IMR-90 (cell line): Measurements from ENCODE around the gene GRAMD1C. TPM values are rescaled to one million over a fixed set of nuclear protein-coding genes. Genes with fewer than 3 reads are reported as not detected.

Experiments
- ATAC-seq: fragments of 200-7000 bp; cut with Tn5 transposase; 2 replicates; pipeline ENCODE4 v1.9.1; 2020; ENCODE audit warnings: low read depth, mild to moderate bottlenecking, moderate library complexity
- BruUV-seq: library from RNA; stranded (reverse); fragments of 400-500 nt; replicated peaks from 2 replicates; lab custom pipeline; 2021; lab: Mats Ljungman, UMichigan
- CTCF ChIA-PET: fragments of 300-600 bp; formaldehyde crosslinking; extraction: SDS; loops from one replicate; lab custom pipeline; 2021; ENCODE audit warnings: antibody characterized with exemption; lab: Yijun Ruan, JAX
- POLR2A ChIA-PET: fragments of 300-600 bp; sonication (Branson Sonifier 250); formaldehyde crosslinking; loops from one replicate; lab custom pipeline; 2022; ENCODE audit warnings: antibody characterized with exemption; ENCODE audit not compliant: unreplicated experiment; lab: Charles Lee
- DNase-seq: peaks from one replicate; pipeline ENCODE4 v3.0.0; 2013
- H2AFZ ChIP-seq: replicated peaks from 2 replicates; pipeline ENCODE3; 2013; ENCODE audit warnings: low read length, mild to moderate bottlenecking; ENCODE audit not compliant: poor library complexity
- H2AK5ac ChIP-seq: 2 replicates; pipeline ENCODE4 v1.6.1; 2013; ENCODE audit warnings: low read depth, low read length, inconsistent platforms
- H2AK9ac ChIP-seq: replicated peaks from 2 replicates; pipeline ENCODE3; 2013; ENCODE audit warnings: mild to moderate bottlenecking, low read depth, low read length, moderate library complexity; ENCODE audit not compliant: poor library complexity
- H2BK120ac ChIP-seq: 2 replicates; pipeline ENCODE4 v1.6.1; 2013; ENCODE audit warnings: low read depth, low read length, inconsistent platforms
- H2BK15ac ChIP-seq: 3 replicates; pipeline ENCODE4 v1.6.1; 2013; ENCODE audit warnings: low read depth, low read length, inconsistent platforms
- H2BK20ac ChIP-seq: 2 replicates; pipeline ENCODE4 v1.6.1; 2013; ENCODE audit warnings: low read depth, mild to moderate bottlenecking, inconsistent platforms, low read length, moderate library complexity
- H2BK5ac ChIP-seq: 2 replicates; pipeline ENCODE4 v1.6.1; 2013; ENCODE audit warnings: mild to moderate bottlenecking, low read depth, low read length, inconsistent platforms; ENCODE audit not compliant: poor library complexity, severe bottlenecking
- H3K14ac ChIP-seq: replicated peaks from 2 replicates; pipeline ENCODE4 v1.6.1; 2013; ENCODE audit warnings: low read depth, low read length, inconsistent platforms
- H3K18ac ChIP-seq: 2 replicates; pipeline ENCODE4 v1.6.1; 2013; ENCODE audit warnings: low read depth, low read length, control low read depth
- H3K23ac ChIP-seq: 2 replicates; pipeline ENCODE4 v1.6.1; 2013; ENCODE audit warnings: low read depth, low read length, inconsistent platforms
- H3K27ac ChIP-seq: 2 replicates; pipeline ENCODE4 v1.5.1; 2013; ENCODE audit warnings: mild to moderate bottlenecking, control low read depth, low read length; ENCODE audit not compliant: insufficient read depth
- H3K27me3 ChIP-seq: 2 replicates; pipeline ENCODE4 v1.6.1; 2013; ENCODE audit warnings: low read length; ENCODE audit not compliant: control insufficient read depth, insufficient read depth
- H3K36me3 ChIP-seq: 2 replicates; pipeline ENCODE4 v1.6.1; 2013; ENCODE audit warnings: low read length, mixed read lengths; ENCODE audit not compliant: control insufficient read depth, insufficient read depth
- H3K4ac ChIP-seq: 2 replicates; pipeline ENCODE4 v1.6.1; 2013; ENCODE audit warnings: low read depth, low read length, inconsistent platforms
- H3K4me1 ChIP-seq: 2 replicates; pipeline ENCODE4 v1.6.1; 2013; ENCODE audit warnings: low read length, mixed read lengths; ENCODE audit not compliant: control insufficient read depth, insufficient read depth
- H3K4me2 ChIP-seq: 2 replicates; pipeline ENCODE4 v1.6.1; 2013; ENCODE audit warnings: low read depth, mild to moderate bottlenecking, control low read depth, low read length, moderate library complexity
- H3K4me3 ChIP-seq: 2 replicates; pipeline ENCODE4 v1.5.1; 2013; ENCODE audit warnings: low read depth, mild to moderate bottlenecking, control low read depth, low read length, moderate library complexity; ENCODE audit not compliant: insufficient read depth
- H3K56ac ChIP-seq: 2 replicates; pipeline ENCODE4 v1.6.1; 2013; ENCODE audit warnings: low read length, inconsistent platforms; ENCODE audit not compliant: insufficient read depth; ENCODE audit errors: extremely low read depth
- H3K79me1 ChIP-seq, 2 experiments: 2 replicates each; pipeline ENCODE4 v1.6.1; 2013; ENCODE audit warnings: low read length in 2 of 2, inconsistent platforms in 1 of 2, low read depth in 1 of 2
- H3K9ac ChIP-seq: 2 replicates; pipeline ENCODE4 v1.6.1; 2013; ENCODE audit warnings: low read depth, low read length, control low read depth
- H3K9me1 ChIP-seq: 2 replicates; pipeline ENCODE4 v1.6.1; 2013; ENCODE audit warnings: low read length, inconsistent platforms; ENCODE audit not compliant: insufficient read depth
- H3K9me3 ChIP-seq: 2 replicates; pipeline ENCODE4 v1.6.1; 2013; ENCODE audit warnings: low read length; ENCODE audit not compliant: control insufficient read depth, insufficient read depth
- H4K20me1 ChIP-seq: 2 replicates; pipeline ENCODE4 v1.6.1; 2013; ENCODE audit warnings: low read length, inconsistent platforms; ENCODE audit not compliant: insufficient read depth
- H4K5ac ChIP-seq: 2 replicates; pipeline ENCODE4 v1.6.1; 2013; ENCODE audit warnings: mild to moderate bottlenecking, low read depth, low read length, control low read depth
- H4K8ac ChIP-seq, 2 experiments: 2 replicates each; pipeline ENCODE4 v1.6.1; 2013; ENCODE audit warnings: low read depth in 2 of 2, low read length in 2 of 2, control low read depth in 1 of 2, inconsistent platforms in 1 of 2
- H4K91ac ChIP-seq: 2 replicates; pipeline ENCODE4 v1.6.1; 2013; ENCODE audit warnings: low read depth, low read length, inconsistent platforms; ENCODE audit not compliant: insufficient read depth
- BHLHE40 ChIP-seq: fragments of 150-350 bp; IDR thresholded peaks from 2 replicates; pipeline ENCODE4 v1.6.1; 2016; ENCODE audit warnings: mild to moderate bottlenecking, low read depth, low read length
- CEBPB ChIP-seq: IDR thresholded peaks from 2 replicates; pipeline ENCODE4 v1.6.1; 2012; ENCODE audit warnings: low read depth, low read length, improper control_type of control experiment
- CHD1 ChIP-seq: IDR thresholded peaks from 2 replicates; pipeline ENCODE4 v1.6.1; 2012; ENCODE audit warnings: low read depth, low read length, improper control_type of control experiment
- MAFK ChIP-seq: IDR thresholded peaks from 2 replicates; pipeline ENCODE4 v1.6.1; 2012; ENCODE audit warnings: low read depth, low read length, improper control_type of control experiment
- MAZ ChIP-seq: IDR thresholded peaks from 2 replicates; pipeline ENCODE4 v1.6.1; 2012; ENCODE audit warnings: low read depth, mild to moderate bottlenecking, low read length, improper control_type of control experiment, moderate library complexity, borderline replicate concordance
- MXI1 ChIP-seq: IDR thresholded peaks from 2 replicates; pipeline ENCODE4 v1.6.1; 2012; ENCODE audit warnings: low read depth, mild to moderate bottlenecking, low read length, moderate library complexity, borderline replicate concordance
- RCOR1 ChIP-seq: IDR thresholded peaks from 2 replicates; pipeline ENCODE4 v1.6.1; 2012; ENCODE audit warnings: mild to moderate bottlenecking, low read length, improper control_type of control experiment; ENCODE audit not compliant: insufficient replicate concordance
- RFX5 ChIP-seq: IDR thresholded peaks from 2 replicates; pipeline ENCODE4 v1.8.0; 2012; ENCODE audit warnings: low read depth, mild to moderate bottlenecking, low read length, moderate library complexity
- SMC3 ChIP-seq: fragments of 150-350 bp; IDR thresholded peaks from 2 replicates; pipeline ENCODE4 v1.6.1; 2016; ENCODE audit warnings: low read depth, mild to moderate bottlenecking, antibody characterized with exemption, low read length, moderate library complexity
- WGBS, 2 experiments: methylation state at CpG; one replicate each; pipeline versions ENCODE4 v1.1.5 to v1.1.7; 2013; ENCODE audit warnings: missing lambda C conversion rate in 2 of 2; ENCODE audit not compliant: insufficient read length in 1 of 2; ENCODE audit errors: extremely low coverage in 2 of 2; 5-methylcytosine and 5-hydroxymethylcytosine counted together
- dilution Hi-C: fragments of 300-500 bp; cut with HindIII; formaldehyde crosslinking; loops from one replicate; pipeline ENCODE4 v1.14.3; 2018; ENCODE audit warnings: low sequenced_read_pairs; ENCODE audit not compliant: unreplicated experiment
- in situ Hi-C: fragments of 300-500 bp; cut with MboI; formaldehyde crosslinking; loops from 3 replicates; pipeline ENCODE4 v1.14.3; 2019; ENCODE audit warnings: low sequenced_read_pairs, inconsistent platforms, mixed read lengths
- intact Hi-C: fragments of 100-400 bp; cut with micrococcal nuclease; formaldehyde crosslinking; loops from 2 replicates; pipeline ENCODE4 v1.10.0; 2022
- polyA plus RNA-seq, 3 experiments: library from polyadenylated mRNA; depleted of rRNA; stranded (reverse); fragments of >200 nt; gene quantifications; 2 replicates each; pipeline ENCODE4 v1.2.3, GENCODE V29; 2012; ENCODE audit warnings: low replicate concordance in 1 of 3
- total RNA-seq: library from RNA; depleted of rRNA; stranded (reverse); fragments of >200 nt; gene quantifications from 2 replicates; pipeline ENCODE4 v1.2.3, GENCODE V29; 2012; rRNA removed
- TF ChIP-seq, protein P1 (sequence below): fragments of 150-350 bp; IDR thresholded peaks from 2 replicates; pipeline ENCODE4 v1.6.1; 2017; ENCODE audit warnings: mild to moderate bottlenecking, antibody characterized with exemption, low read length, low read depth

Gene GRAMD1C
- total and polyA plus RNA-seq, 2 of the 4 experiments (the other 2 are of a cell fraction): 2.5 to 5.0 TPM

DNA sequence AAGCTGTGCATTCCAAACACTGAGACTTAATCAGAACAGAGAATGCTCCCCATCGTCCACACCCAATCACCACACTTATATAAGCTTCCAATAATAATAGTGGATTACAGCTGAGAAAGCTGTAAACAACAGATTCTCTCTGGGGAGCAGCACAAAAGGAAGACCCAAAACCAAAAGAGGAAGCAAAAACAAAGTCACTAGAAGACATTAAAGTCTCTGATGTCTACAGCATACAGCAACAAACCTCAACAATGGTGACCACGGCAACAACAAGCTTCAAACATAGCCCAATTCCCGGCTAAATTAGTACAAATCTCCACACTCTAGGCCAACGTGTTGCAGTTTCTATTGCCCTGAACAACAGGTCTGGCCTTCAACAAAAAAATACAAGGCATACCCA lies 147.0 kb downstream of the GRAMD1C start:
- Histone ChIP-seq H2BK120ac (no peak overlapping the region), H2BK20ac (no peak overlapping the region), H3K23ac (no peak overlapping the region), H3K14ac (no peak overlapping the region), H3K36me3 (no peaks in the 10 kb centered on the region), H2BK5ac (no peak overlapping the region), H2AK5ac (no peak overlapping the region), H3K27me3 (no peaks in the 10 kb centered on the region; the same call in 1 of the 2 replicates), H3K27ac (no peak overlapping the region), H3K9ac (no peak overlapping the region), H3K4me3 (no peak overlapping the region), H2AFZ (no peak overlapping the region), H3K9me1 (no peaks in the 10 kb centered on the region), H4K91ac (no peak overlapping the region), H4K5ac (no peak overlapping the region), H4K20me1 (no peaks in the 10 kb centered on the region), H4K8ac (no peak overlapping the region), H3K4me1 (no peaks in the 10 kb centered on the region), H3K56ac (no peak overlapping the region), H3K79me1 (no peaks in the 10 kb centered on the region), H3K18ac (no peak overlapping the region), H2AK9ac (no peak overlapping the region), H3K4me2 (no peak overlapping the region), H3K9me3 (no peaks in the 10 kb centered on the region), H2BK15ac (no peak overlapping the region), H3K4ac (no peak overlapping the region)
- no peak for TF ChIP-seq SMC3
- TF ChIP-seq RFX5: no peak
- TF ChIP-seq MAZ: no peak
- no peak for TF ChIP-seq CEBPB
- TF ChIP-seq MAFK: no peak
- TF ChIP-seq CHD1: no peak
- TF ChIP-seq BHLHE40: no peak
- TF ChIP-seq, protein P1, sequence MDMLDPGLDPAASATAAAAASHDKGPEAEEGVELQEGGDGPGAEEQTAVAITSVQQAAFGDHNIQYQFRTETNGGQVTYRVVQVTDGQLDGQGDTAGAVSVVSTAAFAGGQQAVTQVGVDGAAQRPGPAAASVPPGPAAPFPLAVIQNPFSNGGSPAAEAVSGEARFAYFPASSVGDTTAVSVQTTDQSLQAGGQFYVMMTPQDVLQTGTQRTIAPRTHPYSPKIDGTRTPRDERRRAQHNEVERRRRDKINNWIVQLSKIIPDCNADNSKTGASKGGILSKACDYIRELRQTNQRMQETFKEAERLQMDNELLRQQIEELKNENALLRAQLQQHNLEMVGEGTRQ: no peak
- no peak for TF ChIP-seq MXI1
- TF ChIP-seq RCOR1: no peak
- no peak for ATAC-seq
- POLR2A ChIA-PET: no interaction called here
- WGBS, 2 experiments: 20% methylated on average over 1 of the region's 4 CpGs; no CpG with 5 or more reads in 1 of the 2 experiments
- CTCF ChIA-PET: no interaction called here
- intact Hi-C loops: no loop called here
- DNase-seq: no peak
- dilution Hi-C loops: no loop called here
- in situ Hi-C loops: no loop called here
- no TSS peak for BruUV-seq

Other genes with a start within 250 kb of the GRAMD1C start
- 5.2 and 6.1 TPM in 2 replicates for gene USF3, start 142.1 kb upstream of the GRAMD1C start, total RNA-seq
- 2.8 and 3.0 TPM in 2 replicates for gene USF3, start 142.1 kb upstream of the GRAMD1C start, polyA plus RNA-seq (2012; rRNA removed)
- 115 and 125 TPM in 2 replicates for gene NAA50, start 92.5 kb upstream of the GRAMD1C start, total RNA-seq
- 30.5 and 42.4 TPM in 2 replicates for gene NAA50, start 92.5 kb upstream of the GRAMD1C start, polyA plus RNA-seq (2012; rRNA removed)
- 84.4 and 98.0 TPM in 2 replicates for gene ATP6V1A, start 91.8 kb upstream of the GRAMD1C start, total RNA-seq
- gene ATP6V1A, start 91.8 kb upstream of the GRAMD1C start, polyA plus RNA-seq (2012; rRNA removed): 12.1 and 15.1 TPM in 2 replicates
- 0.83 and 0.90 TPM in 2 replicates for gene ZDHHC23, start 109.2 kb downstream of the GRAMD1C start, total RNA-seq
- 0.24 and 0.50 TPM in 2 replicates for gene ZDHHC23, start 109.2 kb downstream of the GRAMD1C start, polyA plus RNA-seq (2012; rRNA removed)
- gene CCDC191, start 217.7 kb downstream of the GRAMD1C start, total RNA-seq: 0.72 and 0.83 TPM in 2 replicates
- gene CCDC191, start 217.7 kb downstream of the GRAMD1C start, polyA plus RNA-seq (2012; rRNA removed): 0.75 and 1.1 TPM in 2 replicates
- 15.6 and 20.3 TPM in 2 replicates for gene QTRT2, start 217.9 kb downstream of the GRAMD1C start, total RNA-seq
- gene QTRT2, start 217.9 kb downstream of the GRAMD1C start, polyA plus RNA-seq (2012; rRNA removed): 5.1 and 7.3 TPM in 2 replicates